HG03280 (cell line): ENCODE measurements around the gene ZC3H14.
A peak's percentile ranks its signal among the peaks of the same experiment; 100 is the strongest.

Source experiments
- ATAC-seq: cut with Tn5 transposase; IDR thresholded peaks from one replicate; pipeline ENCODE4 v1.9.1; 2021; ENCODE audit warnings: mild to moderate bottlenecking, moderate library complexity; ENCODE audit not compliant: unreplicated experiment

Gene ZC3H14

GRCh38 chr14:88668448-88669116 is 105.7 kb downstream of the ZC3H14 start:
- peak; percentile 54 for ATAC-seq

DNA sequence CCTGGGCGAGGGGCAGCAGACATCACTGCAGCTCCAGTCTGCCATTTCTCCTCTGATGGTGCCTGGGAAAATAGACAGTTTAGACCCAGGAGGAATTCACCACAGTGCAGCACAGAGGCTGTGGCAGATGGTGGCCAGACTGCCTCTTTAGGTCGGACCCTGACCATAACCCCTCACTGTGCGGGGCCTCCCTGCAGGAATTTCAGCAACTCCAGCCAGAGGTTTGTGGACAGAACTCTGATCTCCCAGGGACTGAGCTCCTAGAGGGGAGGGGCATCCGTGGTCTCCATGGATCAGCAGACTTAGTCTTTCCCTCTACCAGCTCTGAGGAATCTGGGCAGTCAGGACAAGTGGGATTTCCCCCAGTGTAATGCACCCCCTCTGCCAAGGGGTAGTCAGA is 106.5 kb downstream of the ZC3H14 start:
- ATAC-seq = no peak
